LNCAP (cell line): ENCODE measurements around the gene USH1C.

Source experiments
- TF ChIP-seq, protein P1 (sequence below): fragments of 450-650 bp; IDR thresholded peaks from 2 replicates; pipeline ENCODE4 v1.5.1; 2017; ENCODE audit warnings: mild to moderate bottlenecking

The USH1C gene

DNA sequence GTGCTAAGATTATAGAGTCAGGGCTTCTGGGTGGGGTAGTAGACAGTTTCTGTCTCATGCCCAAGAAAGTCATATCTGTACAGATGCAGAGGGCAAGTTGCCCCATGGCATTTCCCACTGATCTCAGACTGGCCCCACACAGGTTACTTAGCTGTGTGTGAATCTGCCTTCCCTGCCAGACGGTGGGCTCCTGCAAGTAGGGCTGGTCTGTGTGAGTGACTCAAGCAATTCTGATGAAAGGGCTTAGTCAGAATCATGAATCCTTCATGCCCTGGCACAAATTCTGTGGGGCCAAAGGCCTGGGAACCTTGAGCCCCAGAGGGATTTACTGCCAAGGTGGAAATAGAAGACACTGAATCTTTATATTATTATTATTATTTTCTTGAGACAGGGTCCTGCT, 30.4 kb downstream of the USH1C start:
- TF ChIP-seq, protein P1, sequence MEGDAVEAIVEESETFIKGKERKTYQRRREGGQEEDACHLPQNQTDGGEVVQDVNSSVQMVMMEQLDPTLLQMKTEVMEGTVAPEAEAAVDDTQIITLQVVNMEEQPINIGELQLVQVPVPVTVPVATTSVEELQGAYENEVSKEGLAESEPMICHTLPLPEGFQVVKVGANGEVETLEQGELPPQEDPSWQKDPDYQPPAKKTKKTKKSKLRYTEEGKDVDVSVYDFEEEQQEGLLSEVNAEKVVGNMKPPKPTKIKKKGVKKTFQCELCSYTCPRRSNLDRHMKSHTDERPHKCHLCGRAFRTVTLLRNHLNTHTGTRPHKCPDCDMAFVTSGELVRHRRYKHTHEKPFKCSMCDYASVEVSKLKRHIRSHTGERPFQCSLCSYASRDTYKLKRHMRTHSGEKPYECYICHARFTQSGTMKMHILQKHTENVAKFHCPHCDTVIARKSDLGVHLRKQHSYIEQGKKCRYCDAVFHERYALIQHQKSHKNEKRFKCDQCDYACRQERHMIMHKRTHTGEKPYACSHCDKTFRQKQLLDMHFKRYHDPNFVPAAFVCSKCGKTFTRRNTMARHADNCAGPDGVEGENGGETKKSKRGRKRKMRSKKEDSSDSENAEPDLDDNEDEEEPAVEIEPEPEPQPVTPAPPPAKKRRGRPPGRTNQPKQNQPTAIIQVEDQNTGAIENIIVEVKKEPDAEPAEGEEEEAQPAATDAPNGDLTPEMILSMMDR: no peak

- TF ChIP-seq, protein P1: no peak
Measured at GRCh38 chr11:17512101-17512500, 32.1 kb downstream of the USH1C start.

- TF ChIP-seq, protein P1: no peak
Measured at GRCh38 chr11:17511571-17511970, 32.6 kb downstream of the USH1C start.

DNA sequence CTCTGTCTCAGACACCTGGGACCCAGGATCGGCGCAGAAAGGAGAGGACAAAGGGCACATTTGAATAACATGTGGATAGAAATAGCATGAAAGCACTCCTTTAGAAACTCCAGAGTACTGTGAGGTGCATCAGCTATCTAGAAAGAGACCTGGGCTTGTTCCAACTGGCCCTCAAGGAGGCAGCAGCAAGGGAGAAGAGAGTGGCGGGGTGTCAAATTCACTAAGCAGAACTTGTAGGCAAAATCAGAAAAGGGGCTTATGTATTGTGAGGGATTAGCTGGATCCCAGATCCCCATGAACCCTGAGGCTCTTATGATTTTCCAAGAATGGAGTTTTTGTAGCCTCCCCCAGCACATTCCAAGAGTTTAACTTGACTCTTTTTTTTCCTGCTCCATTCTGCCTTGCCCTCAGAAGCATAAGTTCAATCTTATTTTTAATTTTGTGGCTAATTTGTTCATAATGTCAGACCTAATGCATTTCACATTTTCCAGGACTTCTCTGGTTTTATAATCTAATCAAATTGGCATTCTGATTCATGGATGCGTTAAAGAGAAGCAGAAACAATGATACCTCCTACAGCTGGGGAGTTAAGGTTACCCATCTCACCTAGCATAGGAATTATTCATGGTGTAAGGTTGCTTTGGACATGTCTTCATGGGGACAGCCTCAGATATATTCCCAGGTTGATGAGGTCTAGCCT, 33.6 kb downstream of the USH1C start:
- TF ChIP-seq, protein P1: no peak

- TF ChIP-seq, protein P1: no peak
Measured at GRCh38 chr11:17508791-17509190, 35.4 kb downstream of the USH1C start.

DNA sequence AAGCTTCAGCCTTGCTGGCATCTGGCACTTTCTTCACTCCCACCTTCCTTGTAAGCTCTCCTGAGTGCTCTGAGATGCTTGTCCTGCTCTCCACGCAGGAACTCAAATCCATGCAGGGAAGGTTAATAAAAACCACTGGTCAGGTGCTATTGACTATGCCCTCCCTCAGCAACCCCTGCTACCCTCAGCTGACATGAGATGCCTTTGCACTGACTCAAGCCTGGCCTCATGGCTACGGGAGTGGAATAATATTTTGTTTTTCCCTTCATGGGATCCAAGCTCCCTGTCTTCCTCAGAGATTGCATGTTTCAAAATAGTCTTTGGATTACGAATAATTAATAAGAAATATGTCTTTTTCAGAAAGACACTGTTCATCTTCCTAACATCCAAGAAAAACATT, 35.9 kb downstream of the USH1C start:
- TF ChIP-seq, protein P1: no peak

DNA sequence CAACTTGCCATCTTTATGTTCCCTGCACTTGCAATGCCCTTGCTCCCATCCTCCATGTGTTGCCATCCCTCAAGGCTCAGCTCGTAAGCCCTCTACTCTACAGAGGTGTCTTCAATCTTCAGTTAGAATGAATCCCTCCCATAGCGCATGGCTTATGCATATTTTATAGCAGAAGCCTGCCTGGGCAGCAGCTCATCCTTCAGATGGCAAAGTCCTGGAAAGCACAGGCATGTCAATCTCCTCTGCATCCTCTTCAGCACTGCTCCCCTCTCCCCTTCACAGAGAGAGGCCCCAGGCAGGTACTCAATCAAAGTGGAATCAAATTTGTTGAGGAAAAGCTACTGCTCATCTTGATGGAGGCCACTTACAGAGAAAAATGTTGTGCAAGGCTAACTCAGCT, 36.4 kb downstream of the USH1C start:
- TF ChIP-seq, protein P1: no peak

GRCh38 chr11:17506942-17507341, 37.3 kb downstream of the USH1C start:
- TF ChIP-seq, protein P1: no peak
